ENCODE data around the gene SYNC.
"Not testable (repeated sequence)": the region's sequence is repeated elsewhere in the genome, so short reads cannot be mapped to it uniquely, and the experiment has no call there.

Gene SYNC

GRCh38 chr1:32639489-32640075, 63.0 kb downstream of the SYNC start:
- DNase-seq, result no peak

GRCh38 chr1:32636914-32637645, 65.5 kb downstream of the SYNC start:
- peak in 1 of 2 donors; percentile 18 for DNase-seq

- DNase-seq, result no peak
Observed at GRCh38 chr1:32635508-32636277, 66.9 kb downstream of the SYNC start.

GRCh38 chr1:32632829-32633228, 69.7 kb downstream of the SYNC start:
- DNase-seq, result no peak

GRCh38 chr1:32630173-32630572, 72.4 kb downstream of the SYNC start:
- not testable (repeated sequence) for DNase-seq

Measured in CD4-positive, alpha-beta T cell treated with Interferon alpha-2 for 1 hour (primary cell).